DOHH2 (cell line): ENCODE results near the gene GMDS.

Source experiments
- CTCF ChIP-seq: fragments of 200-600 bp; sonication (generic); IDR thresholded peaks from one replicate; pipeline ENCODE4 v1.5.1; 2014; ENCODE audit warnings: antibody characterized with exemption, mild to moderate bottlenecking, low read depth, low read length; ENCODE audit not compliant: poor library complexity, severe bottlenecking
- EZH2phosphoT487 ChIP-seq: fragments of 200-600 bp; sonication (generic); IDR thresholded peaks from 2 replicates; pipeline ENCODE4 v1.6.1; 2017; ENCODE audit warnings: borderline replicate concordance, mild to moderate bottlenecking, antibody characterized with exemption, low read length, moderate library complexity, mixed read lengths

- TF ChIP-seq CTCF (no peak), EZH2phosphoT487 (no peak)
Observed at GRCh38 chr6:2178125-2178524, 67.3 kb downstream of the GMDS start.
